Loucy (cell line): ENCODE measurements around the gene NSUN6.

Source experiments
- H2AFZ ChIP-seq: fragments of 200-600 bp; sonication (generic); 2 replicates; pipeline ENCODE4 v1.6.0; 2016; ENCODE audit warnings: antibody characterized with exemption, mild to moderate bottlenecking, low read length, moderate library complexity
- H3F3A ChIP-seq: fragments of 200-600 bp; 2 replicates; pipeline ENCODE4 v1.6.0; 2016; ENCODE audit warnings: antibody characterized with exemption, low read depth, mild to moderate bottlenecking
- H3K27me3 ChIP-seq: fragments of 200-600 bp; sonication (generic); 2 replicates; pipeline ENCODE4 v1.6.1; 2014; ENCODE audit warnings: low read length, mild to moderate bottlenecking; ENCODE audit not compliant: insufficient read depth, poor library complexity, severe bottlenecking
- H3K36me3 ChIP-seq: fragments of 200-600 bp; sonication (generic); 2 replicates; pipeline ENCODE4 v1.6.1; 2016; ENCODE audit warnings: low read length; ENCODE audit not compliant: insufficient read depth
- H3K4me1 ChIP-seq: fragments of 200-600 bp; sonication (generic); 2 replicates; pipeline ENCODE4 v1.5.1; 2014; ENCODE audit warnings: low read length, mild to moderate bottlenecking; ENCODE audit not compliant: insufficient read depth, poor library complexity, severe bottlenecking
- H3K4me2 ChIP-seq: fragments of 200-600 bp; sonication (generic); 2 replicates; pipeline ENCODE4 v1.6.0; 2014; ENCODE audit warnings: antibody characterized with exemption, low read length, low read depth, mild to moderate bottlenecking; ENCODE audit not compliant: poor library complexity, severe bottlenecking
- H3K4me3 ChIP-seq: fragments of 200-600 bp; sonication (generic); 2 replicates; pipeline ENCODE4 v1.5.1; 2014; ENCODE audit warnings: low read length, mild to moderate bottlenecking, mixed read lengths; ENCODE audit not compliant: poor library complexity, severe bottlenecking
- H3K79me2 ChIP-seq: fragments of 200-600 bp; sonication (generic); 2 replicates; pipeline ENCODE4 v1.6.1; 2014; ENCODE audit warnings: low read length; ENCODE audit not compliant: insufficient read depth
- H3K9ac ChIP-seq: fragments of 200-600 bp; sonication (generic); 2 replicates; pipeline ENCODE4 v1.6.0; 2014; ENCODE audit warnings: mild to moderate bottlenecking, low read depth, low read length, moderate library complexity; ENCODE audit not compliant: poor library complexity, severe bottlenecking
- H3K9me2 ChIP-seq: fragments of 200-600 bp; sonication (generic); replicated peaks from 2 replicates; pipeline ENCODE4 v1.6.1; 2016; ENCODE audit warnings: low read depth, low read length, mixed read lengths
- H3K9me3 ChIP-seq: fragments of 200-600 bp; sonication (generic); 2 replicates; pipeline ENCODE4 v1.6.1; 2014; ENCODE audit warnings: mild to moderate bottlenecking, antibody characterized with exemption, low read length, low read depth; ENCODE audit not compliant: insufficient read depth
- H4K20me1 ChIP-seq: fragments of 200-600 bp; sonication (generic); 2 replicates; pipeline ENCODE4 v1.6.0; 2014; ENCODE audit warnings: antibody characterized with exemption, low read length, mild to moderate bottlenecking; ENCODE audit not compliant: insufficient read depth, poor library complexity, severe bottlenecking
- EZH2phosphoT487 ChIP-seq: fragments of 200-600 bp; IDR thresholded peaks from 2 replicates; pipeline ENCODE4 v1.6.1; 2018; ENCODE audit warnings: antibody characterized with exemption, mild to moderate bottlenecking, moderate library complexity, borderline replicate concordance
- TF ChIP-seq, protein P1 (sequence below): fragments of 200-600 bp; sonication (generic); conservative IDR thresholded peaks from 2 replicates; pipeline ENCODE4 v1.5.1; 2014; ENCODE audit warnings: mild to moderate bottlenecking, antibody characterized with exemption, low read length

The NSUN6 gene

GRCh38 chr10:18532881-18533535 is 118.4 kb downstream of the NSUN6 start:
- TF ChIP-seq, protein P1, sequence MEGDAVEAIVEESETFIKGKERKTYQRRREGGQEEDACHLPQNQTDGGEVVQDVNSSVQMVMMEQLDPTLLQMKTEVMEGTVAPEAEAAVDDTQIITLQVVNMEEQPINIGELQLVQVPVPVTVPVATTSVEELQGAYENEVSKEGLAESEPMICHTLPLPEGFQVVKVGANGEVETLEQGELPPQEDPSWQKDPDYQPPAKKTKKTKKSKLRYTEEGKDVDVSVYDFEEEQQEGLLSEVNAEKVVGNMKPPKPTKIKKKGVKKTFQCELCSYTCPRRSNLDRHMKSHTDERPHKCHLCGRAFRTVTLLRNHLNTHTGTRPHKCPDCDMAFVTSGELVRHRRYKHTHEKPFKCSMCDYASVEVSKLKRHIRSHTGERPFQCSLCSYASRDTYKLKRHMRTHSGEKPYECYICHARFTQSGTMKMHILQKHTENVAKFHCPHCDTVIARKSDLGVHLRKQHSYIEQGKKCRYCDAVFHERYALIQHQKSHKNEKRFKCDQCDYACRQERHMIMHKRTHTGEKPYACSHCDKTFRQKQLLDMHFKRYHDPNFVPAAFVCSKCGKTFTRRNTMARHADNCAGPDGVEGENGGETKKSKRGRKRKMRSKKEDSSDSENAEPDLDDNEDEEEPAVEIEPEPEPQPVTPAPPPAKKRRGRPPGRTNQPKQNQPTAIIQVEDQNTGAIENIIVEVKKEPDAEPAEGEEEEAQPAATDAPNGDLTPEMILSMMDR: no peak
- no peak for TF ChIP-seq EZH2phosphoT487
- Histone ChIP-seq H3K79me2 (no peaks in the 10 kb centered on the region), H3K9ac (no peak overlapping the region)

DNA sequence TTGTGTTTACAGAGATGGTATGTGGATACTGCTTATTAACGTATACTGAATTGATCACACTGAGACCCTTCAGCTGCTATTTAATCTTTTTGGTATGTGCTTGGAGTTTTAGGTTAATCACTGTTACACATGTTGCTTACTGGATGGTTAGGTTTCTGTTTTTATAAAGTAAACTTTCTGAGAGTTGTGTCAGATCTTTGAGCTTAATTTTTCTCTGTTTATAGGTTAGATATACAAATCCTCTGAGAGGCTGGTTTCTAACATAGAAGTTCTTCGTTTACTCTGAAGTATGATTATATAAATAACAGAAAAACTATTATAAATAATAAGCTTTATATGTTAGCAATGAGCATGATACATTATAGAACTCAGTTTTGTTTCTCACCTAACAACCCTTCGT is 123.1 kb downstream of the NSUN6 start:
- H3F3A ChIP-seq: no peaks in the 10 kb centered on the region
- no peaks in the 10 kb centered on the region for H3K27me3 ChIP-seq
- no peak for TF ChIP-seq EZH2phosphoT487
- TF ChIP-seq, protein P1: no peak
- H3K4me3 ChIP-seq: no peak overlapping the region
- H4K20me1 ChIP-seq: no peaks in the 10 kb centered on the region
- H3K79me2 ChIP-seq: no peaks in the 10 kb centered on the region
- no peaks in the 10 kb centered on the region for H3K9me2 ChIP-seq
- H3K4me1 ChIP-seq: peaks cover 19% of the 10 kb centered on the region
- peaks cover 9% of the 10 kb centered on the region; the same call in 1 of the 2 replicates for H3K9me3 ChIP-seq
- no peak overlapping the region for H2AFZ ChIP-seq
- no peak overlapping the region for H3K9ac ChIP-seq
- no peak overlapping the region for H3K4me2 ChIP-seq
- peaks cover 11% of the 10 kb centered on the region for H3K36me3 ChIP-seq

More at GRCh38 chr10:18532881-18533535, 118.4 kb downstream of the NSUN6 start:
- no peaks in the 10 kb centered on the region for H4K20me1 ChIP-seq
- peaks cover 16% of the 10 kb centered on the region for H3K36me3 ChIP-seq
- H3K27me3 ChIP-seq: no peaks in the 10 kb centered on the region
- H3K4me3 ChIP-seq: no peak overlapping the region
- H3K4me2 ChIP-seq: no peak overlapping the region
- no peaks in the 10 kb centered on the region for H3F3A ChIP-seq
- no peaks in the 10 kb centered on the region for H3K9me2 ChIP-seq
- no peak overlapping the region for H2AFZ ChIP-seq
- peaks cover 9% of the 10 kb centered on the region; the same call in 1 of the 2 replicates for H3K9me3 ChIP-seq
- peaks cover 11% of the 10 kb centered on the region for H3K4me1 ChIP-seq

DNA sequence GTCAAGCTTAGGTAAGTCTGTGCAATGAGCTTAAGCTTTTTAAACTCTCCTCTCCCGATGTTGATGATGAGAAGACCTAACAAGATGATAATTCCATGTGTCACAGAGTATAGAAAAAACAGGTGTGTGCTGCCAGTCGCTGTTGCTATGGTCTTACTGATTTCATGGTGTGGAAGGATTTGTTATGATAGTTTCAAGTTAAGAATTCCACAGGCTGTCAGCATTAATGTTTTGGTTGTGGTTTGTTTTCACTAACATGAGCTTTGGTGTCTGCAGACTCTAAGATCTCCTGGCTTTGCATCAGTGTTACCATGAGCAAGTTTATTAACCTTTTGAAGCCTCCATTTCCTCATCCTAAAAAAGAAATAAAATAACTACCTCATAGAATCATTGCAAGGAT is 123.7 kb downstream of the NSUN6 start:
- Histone ChIP-seq H3K4me2 (no peak overlapping the region), H3K36me3 (peaks cover 11% of the 10 kb centered on the region), H3K79me2 (no peaks in the 10 kb centered on the region), H3K9me2 (no peaks in the 10 kb centered on the region), H3K4me3 (no peak overlapping the region), H3K9ac (no peak overlapping the region), H3K27me3 (no peaks in the 10 kb centered on the region), H2AFZ (no peak overlapping the region), H3K4me1 (peaks cover 19% of the 10 kb centered on the region), H3F3A (no peaks in the 10 kb centered on the region), H4K20me1 (no peaks in the 10 kb centered on the region), H3K9me3 (peaks cover 9% of the 10 kb centered on the region; the same call in 1 of the 2 replicates)
- TF ChIP-seq EZH2phosphoT487: no peak
- TF ChIP-seq, protein P1: no peak
